Activated naive CD8-positive, alpha-beta T cell treated with anti-CD3 and anti-CD28 coated beads, Interleukin-2, amount 10 ng/mL, durations not matched to agents 7 days and 5 days (primary cell): ENCODE data around the gene KDM8. TPM values are rescaled to one million over a fixed set of nuclear protein-coding genes. Genes with fewer than 3 reads are reported as not detected.

ENCODE experiments used
- ATAC-seq: fragments of 150-1000 bp; cut with Tn5 transposase; one replicate; pipeline ENCODE4 v1.10.0; 2021; ENCODE audit warnings: low read depth, moderate library complexity
- POLR2A ChIA-PET: fragments of 350-600 bp; sonication (Branson Sonifier 250); formaldehyde crosslinking; loops from one replicate; lab custom pipeline; 2021; ENCODE audit warnings: antibody characterized with exemption; lab: Charles Lee
- DNase-seq: peaks from one replicate; pipeline ENCODE4 v3.0.0; 2021
- H3K27ac Mint-ChIP-seq: one replicate; pipeline ENCODE4 v1.8.0; 2022; ENCODE audit warnings: mild to moderate bottlenecking, mixed read lengths
- H3K27me3 Mint-ChIP-seq: one replicate; pipeline ENCODE4 v1.8.0; 2022; ENCODE audit warnings: mild to moderate bottlenecking, moderate library complexity, mixed read lengths
- H3K36me3 Mint-ChIP-seq: one replicate; pipeline ENCODE4 v1.8.0; 2021; ENCODE audit warnings: mild to moderate bottlenecking, mixed read lengths
- H3K4me1 Mint-ChIP-seq: one replicate; pipeline ENCODE4 v1.8.0; 2021; ENCODE audit warnings: mixed read lengths
- H3K4me3 Mint-ChIP-seq: one replicate; pipeline ENCODE4 v1.8.0; 2022; ENCODE audit warnings: mild to moderate bottlenecking, moderate library complexity, mixed read lengths
- H3K9me3 Mint-ChIP-seq: one replicate; pipeline ENCODE4 v1.8.0; 2021; ENCODE audit warnings: mixed read lengths
- total RNA-seq, 2 experiments: library from RNA; stranded (reverse); gene quantifications; one replicate each; pipeline ENCODE4 v1.2.3, GENCODE V29; 2021

The KDM8 gene
- total RNA-seq, 2 experiments from 2014 or later, result 20.1 to 21.8 TPM

GRCh38 chr16:27209591-27209990 is 6.3 kb downstream of the KDM8 start:
- peaks cover 14% of the 10 kb centered on the region for H3K4me1 Mint-ChIP-seq
- peaks cover 7% of the 10 kb centered on the region for H3K36me3 Mint-ChIP-seq
- no peaks in the 10 kb centered on the region for H3K9me3 Mint-ChIP-seq
- ATAC-seq (no peak), DNase-seq (no peak)
- H3K27ac Mint-ChIP-seq, result no peak overlapping the region
- POLR2A ChIA-PET, result interaction anchor here (1.2 to 2.2 kb wide), 2 partner anchors 21 to 22 kb away, joined by 5 to 7 read pairs; no protein-coding TSS in a partner anchor
- no peak overlapping the region for H3K4me3 Mint-ChIP-seq
- H3K27me3 Mint-ChIP-seq, result no peaks in the 10 kb centered on the region

- Mint-ChIP-seq H3K4me3 (no peak overlapping the region), H3K27ac (no peak overlapping the region)
Observed at GRCh38 chr16:27210174-27210573, 6.8 kb downstream of the KDM8 start.

GRCh38 chr16:27211026-27211425 is 7.7 kb downstream of the KDM8 start:
- ATAC-seq (peak; percentile 38), DNase-seq (no peak)
- Mint-ChIP-seq H3K36me3 (peaks cover 12% of the 10 kb centered on the region), H3K27me3 (no peaks in the 10 kb centered on the region), H3K27ac (peak overlapping the region; percentile 68), H3K9me3 (no peaks in the 10 kb centered on the region), H3K4me3 (peak overlapping the region; percentile 12), H3K4me1 (peaks cover 12% of the 10 kb centered on the region)
- POLR2A ChIA-PET, result interaction anchor here (0.6 to 2.2 kb wide), 4 partner anchors 19 to 157 kb away, joined by 3 to 7 read pairs (median 5); no protein-coding TSS in a partner anchor

More at GRCh38 chr16:27210174-27210573, 6.8 kb downstream of the KDM8 start:
- POLR2A ChIA-PET, result interaction anchor here (1.2 to 2.2 kb wide), 2 partner anchors 20 to 22 kb away, joined by 5 to 7 read pairs; no protein-coding TSS in a partner anchor
- DNase-seq (no peak), ATAC-seq (no peak)
- H3K36me3 Mint-ChIP-seq, result peaks cover 12% of the 10 kb centered on the region
- no peaks in the 10 kb centered on the region for H3K27me3 Mint-ChIP-seq
- H3K4me1 Mint-ChIP-seq, result peaks cover 12% of the 10 kb centered on the region
- no peaks in the 10 kb centered on the region for H3K9me3 Mint-ChIP-seq

GRCh38 chr16:27214084-27214961 is 11.0 kb downstream of the KDM8 start:
- Mint-ChIP-seq H3K27me3 (no peaks in the 10 kb centered on the region), H3K4me1 (peaks cover 14% of the 10 kb centered on the region), H3K36me3 (peaks cover 14% of the 10 kb centered on the region), H3K4me3 (no peak overlapping the region), H3K9me3 (no peaks in the 10 kb centered on the region), H3K27ac (no peak overlapping the region)
- DNase-seq (no peak), ATAC-seq (no peak)
- POLR2A ChIA-PET, result interaction anchor here (1.0 to 1.3 kb wide), 3 partner anchors 8 to 40 kb away, joined by 3 read pairs; no protein-coding TSS in a partner anchor

GRCh38 chr16:27215660-27216059 is 12.3 kb downstream of the KDM8 start:
- H3K27me3 Mint-ChIP-seq, result no peaks in the 10 kb centered on the region
- H3K4me1 Mint-ChIP-seq, result peaks cover 14% of the 10 kb centered on the region
- ATAC-seq (no peak), DNase-seq (no peak)
- H3K27ac Mint-ChIP-seq, result no peak overlapping the region
- no peaks in the 10 kb centered on the region for H3K9me3 Mint-ChIP-seq
- H3K36me3 Mint-ChIP-seq, result peaks cover 12% of the 10 kb centered on the region
- no peak overlapping the region for H3K4me3 Mint-ChIP-seq
- POLR2A ChIA-PET, result interaction anchor here (1.2 kb wide), 1 partner anchor 42 kb away, joined by 3 read pairs; no protein-coding TSS in a partner anchor

- Mint-ChIP-seq H3K27ac (no peak overlapping the region), H3K9me3 (no peaks in the 10 kb centered on the region), H3K4me3 (no peak overlapping the region), H3K27me3 (no peaks in the 10 kb centered on the region), H3K4me1 (peaks cover 8% of the 10 kb centered on the region), H3K36me3 (peaks cover 8% of the 10 kb centered on the region)
- POLR2A ChIA-PET, result no interaction called here
- DNase-seq (no peak), ATAC-seq (no peak)
Observed at GRCh38 chr16:27216297-27216885, 13.1 kb downstream of the KDM8 start.

GRCh38 chr16:27217256-27217655 is 13.9 kb downstream of the KDM8 start:
- Mint-ChIP-seq H3K36me3 (peaks cover 10% of the 10 kb centered on the region), H3K27me3 (no peaks in the 10 kb centered on the region), H3K27ac (no peak overlapping the region), H3K4me3 (no peak overlapping the region), H3K9me3 (no peaks in the 10 kb centered on the region), H3K4me1 (peaks cover 8% of the 10 kb centered on the region)
- POLR2A ChIA-PET, result no interaction called here
- DNase-seq (no peak), ATAC-seq (no peak)

GRCh38 chr16:27218756-27219155 is 15.4 kb downstream of the KDM8 start:
- H3K4me1 Mint-ChIP-seq, result peaks cover 5% of the 10 kb centered on the region
- no peak overlapping the region for H3K4me3 Mint-ChIP-seq
- H3K27me3 Mint-ChIP-seq, result no peaks in the 10 kb centered on the region
- POLR2A ChIA-PET, result interaction anchor here (1.0 kb wide), 1 partner anchor 13 kb away, joined by 3 read pairs; no protein-coding TSS in a partner anchor
- H3K9me3 Mint-ChIP-seq, result no peaks in the 10 kb centered on the region
- H3K27ac Mint-ChIP-seq, result no peak overlapping the region
- ATAC-seq, result no peak
- H3K36me3 Mint-ChIP-seq, result peaks cover 10% of the 10 kb centered on the region
- no peak for DNase-seq

- H3K27me3 Mint-ChIP-seq, result no peaks in the 10 kb centered on the region
- ATAC-seq (no peak), DNase-seq (no peak)
- no peak overlapping the region for H3K27ac Mint-ChIP-seq
- H3K4me1 Mint-ChIP-seq, result peaks cover 5% of the 10 kb centered on the region
- H3K4me3 Mint-ChIP-seq, result no peak overlapping the region
- H3K36me3 Mint-ChIP-seq, result peaks cover 11% of the 10 kb centered on the region
- no peaks in the 10 kb centered on the region for H3K9me3 Mint-ChIP-seq
- POLR2A ChIA-PET, result interaction anchor here (1.0 kb wide), 2 partner anchors 12 to 13 kb away, joined by 3 read pairs; no protein-coding TSS in a partner anchor
Observed at GRCh38 chr16:27219161-27219560, 15.8 kb downstream of the KDM8 start.

- POLR2A ChIA-PET, result interaction anchor here (1.0 to 1.9 kb wide), 2 partner anchors 11 to 17 kb away, joined by 3 to 5 read pairs; partner anchors contain the start of gene KDM8
- DNase-seq (no peak), ATAC-seq (no peak)
- H3K27me3 Mint-ChIP-seq, result no peaks in the 10 kb centered on the region
- H3K36me3 Mint-ChIP-seq, result peaks cover 9% of the 10 kb centered on the region
- H3K27ac Mint-ChIP-seq, result no peak overlapping the region
- no peak overlapping the region for H3K4me3 Mint-ChIP-seq
- H3K4me1 Mint-ChIP-seq, result peaks cover 5% of the 10 kb centered on the region
- H3K9me3 Mint-ChIP-seq, result no peaks in the 10 kb centered on the region
Observed at GRCh38 chr16:27220120-27220519, 16.8 kb downstream of the KDM8 start.

GRCh38 chr16:27220527-27220926 is 17.2 kb downstream of the KDM8 start:
- no peak overlapping the region for H3K27ac Mint-ChIP-seq
- no peaks in the 10 kb centered on the region for H3K9me3 Mint-ChIP-seq

GRCh38 chr16:27220991-27221390 is 17.7 kb downstream of the KDM8 start:
- DNase-seq (no peak), ATAC-seq (no peak)
- Mint-ChIP-seq H3K27ac (no peak overlapping the region), H3K9me3 (no peaks in the 10 kb centered on the region), H3K27me3 (no peaks in the 10 kb centered on the region), H3K4me3 (no peak overlapping the region), H3K36me3 (peaks cover 9% of the 10 kb centered on the region), H3K4me1 (peaks cover 6% of the 10 kb centered on the region)
- POLR2A ChIA-PET, result interaction anchor here (1.9 kb wide), 1 partner anchor 17 kb away, joined by 5 read pairs; the partner anchor contains the start of gene KDM8

More at GRCh38 chr16:27220527-27220926, 17.2 kb downstream of the KDM8 start:
- H3K36me3 Mint-ChIP-seq, result peaks cover 9% of the 10 kb centered on the region
- POLR2A ChIA-PET, result interaction anchor here (1.9 kb wide), 1 partner anchor 17 kb away, joined by 5 read pairs; the partner anchor contains the start of gene KDM8
- H3K27me3 Mint-ChIP-seq, result no peaks in the 10 kb centered on the region
- DNase-seq (no peak), ATAC-seq (no peak)
- no peak overlapping the region for H3K4me3 Mint-ChIP-seq
- H3K4me1 Mint-ChIP-seq, result peaks cover 5% of the 10 kb centered on the region
